ENCODE results near the gene NFATC1.

DNA sequence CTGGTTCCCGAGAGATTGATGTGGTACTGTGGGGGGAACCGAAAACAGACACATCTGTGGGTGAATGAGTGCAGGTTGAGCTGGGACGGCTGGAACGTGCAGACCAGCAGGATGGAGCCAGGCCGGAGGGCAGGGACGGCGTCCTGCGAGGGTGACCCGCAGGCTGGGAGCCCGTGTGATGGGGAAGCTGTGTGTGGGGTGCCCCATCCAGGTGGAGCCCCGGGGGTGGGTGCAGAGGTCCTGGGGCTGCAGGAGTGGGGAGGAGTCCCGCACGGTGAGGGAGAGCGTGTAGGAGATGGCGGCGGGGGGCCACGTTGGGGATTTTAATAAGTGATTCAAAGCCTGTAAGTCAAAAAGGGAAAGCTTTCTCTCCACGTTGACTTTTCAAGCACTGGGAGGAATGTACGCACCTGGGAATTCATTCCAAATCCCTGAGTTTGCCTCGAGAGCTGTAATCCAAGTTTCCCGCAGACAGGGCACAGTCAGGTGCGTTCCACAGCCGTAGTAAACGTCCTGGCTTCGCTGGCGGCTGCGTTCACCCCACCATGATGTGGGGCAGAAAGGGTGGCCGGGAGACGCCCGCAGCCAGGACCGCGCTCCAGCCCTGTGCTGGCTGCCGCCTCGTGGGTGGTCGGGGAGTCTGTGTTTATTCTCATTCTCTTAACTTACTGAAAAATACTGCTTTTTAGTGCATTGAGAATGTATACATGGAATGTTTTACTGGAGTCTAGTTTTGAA lies 54.0 kb downstream of the NFATC1 start:
- TF ChIP-seq ZFP30 (CRISPR knock-in tag; IDR thresholded peaks at IDR 0.05) = no peak
- no peak for TF ChIP-seq CSDC2 (CRISPR knock-in tag; IDR thresholded peaks at IDR 0.05)
- TF ChIP-seq RARB (CRISPR knock-in tag; IDR thresholded peaks at IDR 0.05) = no peak
- TF ChIP-seq ISL1 (CRISPR knock-in tag; IDR thresholded peaks at IDR 0.05) = no peak
- no peak for TF ChIP-seq TCF4 (CRISPR knock-in tag; IDR thresholded peaks at IDR 0.05; ENCODE audit: borderline replicate concordance)
- no peak for TF ChIP-seq ARNTL (CRISPR knock-in tag; IDR thresholded peaks at IDR 0.05; ENCODE audit: borderline replicate concordance, low read depth)
